B cell (primary cell): ENCODE measurements around the gene CAMK1D. TPM values are rescaled to one million over a fixed set of nuclear protein-coding genes. Genes with fewer than 3 reads are reported as not detected.

Source experiments
- ATAC-seq: fragments of 200-7000 bp; cut with Tn5 transposase; one replicate; pipeline ENCODE4 v1.10.0; 2021; ENCODE audit warnings: low read depth, mild to moderate bottlenecking, moderate number of reproducible peaks, moderate library complexity
- CTCF ChIA-PET: fragments of 350-600 bp; sonication (Branson Sonifier 250); formaldehyde crosslinking; loops from one replicate; lab custom pipeline; 2021; ENCODE audit warnings: antibody characterized with exemption, inconsistent platforms; lab: Charles Lee
- POLR2A ChIA-PET: fragments of 350-600 bp; sonication (Branson Sonifier 250); formaldehyde crosslinking; loops from one replicate; lab custom pipeline; 2021; ENCODE audit warnings: antibody characterized with exemption; lab: Charles Lee
- DNase-seq: peaks from one replicate; pipeline ENCODE4 v3.0.0; 2013
- H2AFZ ChIP-seq: 2 replicates; pipeline ENCODE4 v1.6.1; 2012; ENCODE audit warnings: mild to moderate bottlenecking, low read depth, low read length; ENCODE audit not compliant: insufficient read depth, poor library complexity, severe bottlenecking
- H3K27ac ChIP-seq, 2 donors: 1 replicate in 1 of 2; 2 replicates in 1 of 2; pipeline ENCODE4 v1.5.1; 2012 to 2013; ENCODE audit warnings: low read length in 2 of 2, mild to moderate bottlenecking in 2 of 2, moderate library complexity in 1 of 2
- H3K27me3 ChIP-seq, 4 experiments: fragments of 200-600 bp in 1 of 4; sonication (generic) in 1 of 4; replicated peaks in 1 of 4; 1 replicate in 2 of 4; 2 replicates in 2 of 4; pipeline versions ENCODE4 v1.6.1 to v1.7.0; 2013 to 2016; ENCODE audit warnings: low read length in 3 of 4, mild to moderate bottlenecking in 2 of 4, mixed read lengths in 1 of 4, moderate library complexity in 1 of 4; ENCODE audit not compliant: insufficient read depth in 4 of 4, control insufficient read depth in 3 of 4; ENCODE audit errors: control extremely low read depth in 1 of 4
- H3K36me3 ChIP-seq, 2 experiments: replicated peaks in 1 of 2; 1 replicate in 1 of 2; 2 replicates in 1 of 2; pipeline versions ENCODE4 v1.6.1 to v1.7.1; 2013; ENCODE audit warnings: low read length in 1 of 2; ENCODE audit not compliant: insufficient read depth in 2 of 2, control insufficient read depth in 1 of 2; ENCODE audit errors: control extremely low read depth in 1 of 2, extremely low read depth in 1 of 2
- H3K4me1 ChIP-seq, 2 donors: fragments of 200-600 bp in 1 of 2; sonication (generic) in 1 of 2; 1 replicate in 1 of 2; 2 replicates in 1 of 2; pipeline versions ENCODE4 v1.5.1 to v1.6.1; 2013 to 2017; ENCODE audit warnings: low read length in 2 of 2; ENCODE audit not compliant: control insufficient read depth in 2 of 2, insufficient read depth in 2 of 2
- H3K4me2 ChIP-seq: replicated peaks from 2 replicates; pipeline ENCODE3; 2012; ENCODE audit warnings: mild to moderate bottlenecking, low read depth, low read length; ENCODE audit not compliant: poor library complexity, severe bottlenecking
- H3K4me3 ChIP-seq, 5 experiments: fragments of 200-600 bp in 1 of 5; sonication (generic) in 1 of 5; 1 replicate in 3 of 5; 2 replicates in 2 of 5; pipeline versions ENCODE4 v1.5.1 to v1.7.0; 2011 to 2016; ENCODE audit warnings: low read length in 4 of 5, mild to moderate bottlenecking in 4 of 5, low read depth in 2 of 5, control low read depth in 1 of 5, moderate library complexity in 1 of 5; ENCODE audit not compliant: insufficient read depth in 1 of 5; ENCODE audit errors: control extremely low read depth in 1 of 5, extremely low read depth in 1 of 5
- H3K79me2 ChIP-seq: fragments of 200-600 bp; sonication (generic); one replicate; pipeline ENCODE4 v1.6.0; 2016; ENCODE audit warnings: low read length; ENCODE audit not compliant: control insufficient read depth, insufficient read depth
- H3K9ac ChIP-seq: fragments of 200-600 bp; sonication (generic); 2 replicates; pipeline ENCODE4 v1.6.1; 2017; ENCODE audit warnings: mild to moderate bottlenecking, low read length, moderate library complexity
- H3K9me3 ChIP-seq, 3 donors: one replicate each; pipeline versions ENCODE4 v1.6.1 to v1.7.1; 2013; ENCODE audit warnings: low read length in 2 of 3; ENCODE audit not compliant: control insufficient read depth in 2 of 3, insufficient read depth in 1 of 3; ENCODE audit errors: control extremely low read depth in 1 of 3
- H4K20me1 ChIP-seq: 2 replicates; pipeline ENCODE4 v1.6.0; 2012; ENCODE audit warnings: mild to moderate bottlenecking, low read length; ENCODE audit not compliant: insufficient read depth, control insufficient read depth, poor library complexity, severe bottlenecking
- H3K27ac Mint-ChIP-seq: one replicate; pipeline ENCODE4 v1.8.0; 2021; ENCODE audit warnings: mixed read lengths
- H3K27me3 Mint-ChIP-seq: one replicate; pipeline ENCODE4 v1.8.0; 2021; ENCODE audit warnings: mixed read lengths
- H3K4me1 Mint-ChIP-seq: one replicate; pipeline ENCODE4 v1.8.0; 2021; ENCODE audit warnings: mixed read lengths
- H3K4me3 Mint-ChIP-seq: one replicate; pipeline ENCODE4 v1.8.0; 2021; ENCODE audit warnings: mixed read lengths
- H3K9me3 Mint-ChIP-seq: one replicate; pipeline ENCODE4 v1.8.0; 2022; ENCODE audit warnings: mixed read lengths; ENCODE audit not compliant: insufficient read depth
- CTCF ChIP-seq: fragments of 200-600 bp; IDR thresholded peaks from one replicate; pipeline ENCODE4 v1.8.0; 2022; ENCODE audit warnings: antibody characterized with exemption, mild to moderate bottlenecking
- EZH2 ChIP-seq: IDR thresholded peaks from 2 replicates; pipeline ENCODE4 v1.6.1; 2012; ENCODE audit warnings: borderline replicate concordance, low read depth, mild to moderate bottlenecking, moderate library complexity, low read length; ENCODE audit not compliant: insufficient read depth, poor library complexity, severe bottlenecking
- WGBS: methylation state at CpG from one replicate; pipeline ENCODE4 v1.1.5; 2013; ENCODE audit warnings: missing lambda C conversion rate; ENCODE audit not compliant: insufficient coverage; 5-methylcytosine and 5-hydroxymethylcytosine counted together
- intact Hi-C: fragments of 100-400 bp; cut with micrococcal nuclease; formaldehyde crosslinking; loops from one replicate; pipeline ENCODE4 v1.10.0; 2022
- polyA plus RNA-seq: library from polyadenylated mRNA; depleted of rRNA; stranded (reverse); fragments of >200 nt; gene quantifications from 2 replicates; pipeline ENCODE4 v1.2.3, GENCODE V29; 2012
- total RNA-seq, 2 donors: library from RNA; stranded (reverse); fragments of 120-200 nt in 1 of 2; gene quantifications; 1 replicate in 1 of 2; 2 replicates in 1 of 2; pipeline versions ENCODE4 v1.2.3 to v1.2.4, GENCODE V29; 2013 to 2022

The CAMK1D gene
- total and polyA plus RNA-seq, 2 donors (not counting 1 experiment from before 2014, with no cell fraction given), result 34.1 to 69.7 TPM

GRCh38 chr10:12503311-12503710 is 154.0 kb downstream of the CAMK1D start:
- H2AFZ ChIP-seq, result no peak overlapping the region
- TF ChIP-seq EZH2 (no peak), CTCF (no peak)
- Mint-ChIP-seq H3K4me3 (no peak overlapping the region), H3K27ac (peak overlapping the region; percentile 11), H3K27me3 (no peaks in the 10 kb centered on the region), H3K9me3 (no peaks in the 10 kb centered on the region), H3K4me1 (peaks cover 77% of the 10 kb centered on the region)
- no peaks in the 10 kb centered on the region for H3K27me3 ChIP-seq
- ATAC-seq (no peak), DNase-seq (no peak)
- ChIA-PET CTCF (no interaction called here), POLR2A (no interaction called here)
- no peak overlapping the region for H3K9ac ChIP-seq
- peaks cover 14 to 20% of the 10 kb centered on the region in 2 donors for H3K4me1 ChIP-seq
- no peak overlapping the region for H3K27ac ChIP-seq
- peaks cover 100% of the 10 kb centered on the region for H3K79me2 ChIP-seq
- peaks cover 100% of the 10 kb centered on the region for H4K20me1 ChIP-seq
- H3K36me3 ChIP-seq, result peaks cover 0 to 11% of the 10 kb centered on the region in 2 experiments
- no peaks in the 10 kb centered on the region for H3K9me3 ChIP-seq
- intact Hi-C loops, result no loop called here
- 88% methylated on average over 9 of the region's 10 CpGs for WGBS
- H3K4me2 ChIP-seq, result no peak overlapping the region
- H3K4me3 ChIP-seq, result no peak overlapping the region

GRCh38 chr10:12504176-12504575 is 154.8 kb downstream of the CAMK1D start:
- peaks cover 0 to 17% of the 10 kb centered on the region in 2 experiments for H3K36me3 ChIP-seq

More at GRCh38 chr10:12504176-12504575, 154.8 kb downstream of the CAMK1D start:
- Histone ChIP-seq H3K27ac (no peak overlapping the region), H3K9me3 (no peaks in the 10 kb centered on the region), H3K79me2 (peaks cover 98% of the 10 kb centered on the region), H3K9ac (no peak overlapping the region), H4K20me1 (peaks cover 98% of the 10 kb centered on the region), H3K4me1 (peaks cover 17 to 21% of the 10 kb centered on the region in 2 donors), H3K4me3 (no peak overlapping the region), H3K4me2 (no peak overlapping the region), H3K27me3 (no peaks in the 10 kb centered on the region), H2AFZ (no peak overlapping the region)
- Mint-ChIP-seq H3K4me3 (no peak overlapping the region), H3K9me3 (no peaks in the 10 kb centered on the region), H3K27ac (no peak overlapping the region), H3K4me1 (peaks cover 77% of the 10 kb centered on the region), H3K27me3 (no peaks in the 10 kb centered on the region)
- ATAC-seq, result no peak
- CTCF ChIA-PET, result no interaction called here
- no peak for TF ChIP-seq CTCF
- intact Hi-C loops, result no loop called here
- POLR2A ChIA-PET, result no interaction called here
- DNase-seq, result no peak
- WGBS, result 93% methylated on average over 2 of the region's 11 CpGs
